ENCODE measurements around the gene CNIH4.
"Not testable (repeated sequence)": the region's sequence is repeated elsewhere in the genome, so short reads cannot be mapped to it uniquely, and the experiment has no call there.

Gene CNIH4

GRCh38 chr1:224343679-224344078, 13.0 kb upstream of the CNIH4 start:
- H3K4me3 ChIP-seq (replicated peaks; ENCODE audit: low read depth, low read length), result no peak overlapping the region
- no peaks in the 10 kb centered on the region for H3K27me3 ChIP-seq (replicated peaks; ENCODE audit: control insufficient read depth, insufficient read depth, low read length)
- no peaks in the 10 kb centered on the region for H3K36me3 ChIP-seq (ENCODE audit: control insufficient read depth, insufficient read depth, low read length)
- no peak for DNase-seq (ENCODE audit: extremely low read depth, insufficient read length)
- no peak for TF ChIP-seq CTCF (IDR thresholded peaks at IDR 0.05; ENCODE audit: insufficient read depth, low read length, poor library complexity, severe bottlenecking)

- H3K27me3 ChIP-seq (replicated peaks; ENCODE audit: control insufficient read depth, insufficient read depth, low read length), result no peaks in the 10 kb centered on the region
- no peak for TF ChIP-seq CTCF (IDR thresholded peaks at IDR 0.05; ENCODE audit: insufficient read depth, low read length, poor library complexity, severe bottlenecking)
- no peaks in the 10 kb centered on the region for H3K36me3 ChIP-seq (ENCODE audit: control insufficient read depth, insufficient read depth, low read length)
- H3K4me3 ChIP-seq (replicated peaks; ENCODE audit: low read depth, low read length), result no peak overlapping the region
- DNase-seq (ENCODE audit: extremely low read depth, insufficient read length), result no peak
Observed at GRCh38 chr1:224348137-224348536, 8.5 kb upstream of the CNIH4 start.

GRCh38 chr1:224349716-224350115, 7.0 kb upstream of the CNIH4 start:
- H3K27me3 ChIP-seq (replicated peaks; ENCODE audit: control insufficient read depth, insufficient read depth, low read length); DNase-seq (ENCODE audit: extremely low read depth, insufficient read length); H3K4me3 ChIP-seq (replicated peaks; ENCODE audit: low read depth, low read length); H3K36me3 ChIP-seq (ENCODE audit: control insufficient read depth, insufficient read depth, low read length): not testable (repeated sequence)

GRCh38 chr1:224352436-224353085, 4.1 kb upstream of the CNIH4 start:
- H3K4me3 ChIP-seq (replicated peaks; ENCODE audit: low read depth, low read length); H3K27me3 ChIP-seq (replicated peaks; ENCODE audit: control insufficient read depth, insufficient read depth, low read length); DNase-seq (ENCODE audit: extremely low read depth, insufficient read length); H3K36me3 ChIP-seq (ENCODE audit: control insufficient read depth, insufficient read depth, low read length): not testable (repeated sequence)

- Histone ChIP-seq H3K36me3 (ENCODE audit: control insufficient read depth, insufficient read depth, low read length) (no peaks in the 10 kb centered on the region), H3K4me3 (replicated peaks; ENCODE audit: low read depth, low read length) (no peak overlapping the region), H3K27me3 (replicated peaks; ENCODE audit: control insufficient read depth, insufficient read depth, low read length) (no peaks in the 10 kb centered on the region)
- no peak for TF ChIP-seq CTCF (IDR thresholded peaks at IDR 0.05; ENCODE audit: insufficient read depth, low read length, poor library complexity, severe bottlenecking)
- no peak for DNase-seq (ENCODE audit: extremely low read depth, insufficient read length)
Observed at GRCh38 chr1:224353975-224354925, 2.4 kb upstream of the CNIH4 start.

- H3K4me3 ChIP-seq (replicated peaks; ENCODE audit: low read depth, low read length), result peak overlapping the region; percentile 72
- DNase-seq (ENCODE audit: extremely low read depth, insufficient read length), result no peak
- TF ChIP-seq CTCF (IDR thresholded peaks at IDR 0.05; ENCODE audit: insufficient read depth, low read length, poor library complexity, severe bottlenecking), result no peak
- H3K36me3 ChIP-seq (ENCODE audit: control insufficient read depth, insufficient read depth, low read length), result peaks cover 1% of the 10 kb centered on the region; the same call in 1 of the 2 replicates
- no peaks in the 10 kb centered on the region for H3K27me3 ChIP-seq (replicated peaks; ENCODE audit: control insufficient read depth, insufficient read depth, low read length)
Observed at GRCh38 chr1:224357626-224358124, 996 bp downstream of the CNIH4 start.

Data from GM06990 (cell line).